Measurements from ENCODE around the gene TMEM178B. TPM values are rescaled to one million over a fixed set of nuclear protein-coding genes. Genes with fewer than 3 reads are reported as not detected.
"Not testable (repeated sequence)": the region's sequence is repeated elsewhere in the genome, so short reads cannot be mapped to it uniquely, and the experiment has no call there.

Gene TMEM178B
- total RNA-seq, 1 experiment from 2014 or later, result 0.73 TPM

DNA sequence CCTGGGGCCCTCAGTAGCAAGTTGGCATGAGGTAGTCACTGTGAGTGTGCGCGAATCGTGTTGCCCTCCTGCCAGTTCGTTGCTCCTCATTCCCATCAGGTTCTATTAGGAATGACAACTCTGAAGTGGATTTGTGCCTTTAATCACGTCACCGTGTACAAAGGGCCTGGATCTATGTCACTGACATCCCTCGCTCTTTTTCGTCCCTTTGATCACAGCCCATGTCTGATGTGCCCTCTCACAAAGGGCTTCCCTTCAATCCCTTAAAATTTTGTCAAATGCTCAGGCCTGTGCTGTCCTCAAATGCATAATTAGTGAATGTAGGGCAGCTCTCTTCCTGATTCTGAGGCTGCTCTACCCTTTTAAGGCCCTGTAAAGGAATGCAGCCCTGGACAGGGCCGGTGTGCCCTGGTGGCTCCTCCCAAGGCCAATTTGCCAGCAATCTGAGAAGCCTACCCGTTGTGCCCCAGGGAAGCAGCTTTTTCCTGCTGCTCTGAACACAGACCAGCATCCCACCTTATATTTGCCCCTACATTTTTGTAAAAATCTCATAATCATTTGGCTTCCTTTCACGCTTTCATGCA lies 93.6 kb downstream of the TMEM178B start:
- Histone ChIP-seq H3K27ac (no peak overlapping the region), H3K4me3 (no peak overlapping the region), H3K4me1 (no peaks in the 10 kb centered on the region), H3K36me3 (no peaks in the 10 kb centered on the region), H3K27me3 (no peaks in the 10 kb centered on the region), H3K9me3 (replicated peaks) (no peaks in the 10 kb centered on the region)
- no peak for DNase-seq

DNA sequence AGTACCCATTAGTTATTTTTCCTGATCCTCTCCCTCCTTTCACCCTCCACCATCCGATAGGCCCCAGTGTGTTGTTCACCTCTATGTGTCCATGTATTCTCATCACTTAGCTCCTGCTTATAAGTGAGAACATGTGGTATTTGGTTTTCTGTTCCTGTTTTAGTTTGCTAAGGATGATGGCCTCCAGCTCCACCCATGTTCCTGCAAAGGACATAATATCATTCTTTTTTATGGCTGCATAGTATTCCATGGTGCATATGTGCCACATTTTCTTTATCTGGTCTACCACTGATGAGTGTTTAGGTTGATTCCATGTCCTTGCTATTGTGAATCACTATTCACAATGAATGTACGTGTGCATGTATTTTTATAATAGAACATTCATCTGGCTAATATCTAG lies 95.3 kb downstream of the TMEM178B start:
- not testable (repeated sequence) for H3K27me3 ChIP-seq; H3K4me1 ChIP-seq; H3K36me3 ChIP-seq; H3K27ac ChIP-seq; H3K9me3 ChIP-seq (replicated peaks); H3K4me3 ChIP-seq; DNase-seq

DNA sequence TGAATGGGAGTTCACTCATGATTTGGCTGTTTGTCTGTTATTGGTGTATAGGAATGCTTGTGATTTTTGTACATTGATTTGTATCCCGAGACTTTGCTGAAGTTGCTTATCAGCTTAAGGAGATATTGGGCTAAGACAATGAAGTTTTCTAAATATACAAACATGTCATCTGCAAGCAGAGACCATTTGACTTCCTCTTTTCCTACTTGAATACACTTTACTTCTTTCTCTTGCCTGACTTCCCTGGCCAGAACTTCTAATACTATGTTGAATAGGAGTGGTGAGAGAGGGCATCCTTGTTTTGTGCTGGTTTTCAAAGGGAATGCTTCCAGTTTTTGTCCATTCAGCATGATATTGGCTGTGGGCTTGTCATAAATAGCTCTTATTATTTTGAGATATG lies 101.9 kb downstream of the TMEM178B start:
- H3K4me3 ChIP-seq; H3K4me1 ChIP-seq; H3K9me3 ChIP-seq (replicated peaks); DNase-seq; H3K27ac ChIP-seq; H3K36me3 ChIP-seq; H3K27me3 ChIP-seq: not testable (repeated sequence)

DNA sequence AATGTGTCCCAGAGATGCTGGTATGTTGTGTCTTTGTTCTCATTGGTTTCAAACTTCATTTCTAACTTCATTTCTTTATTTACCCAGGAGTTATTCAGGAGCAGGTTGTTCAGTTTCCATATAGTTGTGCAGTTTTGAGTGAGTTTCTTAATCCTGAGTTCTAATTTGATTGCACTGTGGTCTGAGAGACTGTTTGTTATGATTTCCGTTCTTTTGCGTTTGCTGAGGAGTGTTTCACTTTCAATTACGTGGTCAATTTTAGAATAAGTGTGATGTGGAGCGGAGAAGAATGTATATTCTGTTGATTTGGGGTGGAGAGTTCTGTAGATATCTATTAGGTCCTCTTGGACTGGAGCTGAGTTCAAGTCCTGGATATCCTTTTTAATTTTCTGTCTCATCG lies 103.3 kb downstream of the TMEM178B start:
- H3K4me1 ChIP-seq; H3K9me3 ChIP-seq (replicated peaks); H3K27ac ChIP-seq; H3K27me3 ChIP-seq; H3K4me3 ChIP-seq; DNase-seq; H3K36me3 ChIP-seq: not testable (repeated sequence)

DNA sequence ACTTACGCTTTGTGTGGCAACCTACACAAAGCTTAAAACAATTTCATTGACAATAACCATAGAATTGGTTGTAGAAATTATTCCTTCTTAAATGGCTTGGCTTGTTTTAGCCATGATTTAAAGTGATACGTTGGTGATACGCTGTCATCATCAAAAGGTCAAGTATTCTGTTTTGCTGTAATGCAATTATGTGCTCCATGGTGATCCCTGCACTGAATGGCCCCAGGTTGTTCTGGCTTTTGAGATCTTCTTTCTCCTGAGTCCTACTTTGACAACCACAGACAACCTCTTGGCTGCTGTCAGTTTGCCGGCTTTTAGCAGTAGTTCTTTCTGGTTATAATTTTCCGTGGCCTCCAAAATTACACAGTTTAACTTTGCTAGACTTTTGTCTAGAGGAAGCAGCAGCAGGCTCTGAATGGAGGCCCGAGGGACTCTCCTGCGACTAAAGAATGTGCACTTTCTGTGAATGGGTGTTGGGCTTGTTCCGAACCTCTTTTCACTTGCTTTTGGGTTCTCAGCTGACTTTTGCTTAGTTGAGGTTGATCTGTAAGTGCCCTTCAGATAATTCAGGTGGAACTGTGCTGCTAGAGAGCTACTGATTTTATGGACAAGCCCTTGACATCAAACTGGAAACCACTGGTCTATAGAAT lies 104.7 kb downstream of the TMEM178B start:
- H3K27ac ChIP-seq, result no peak overlapping the region
- no peaks in the 10 kb centered on the region for H3K27me3 ChIP-seq
- DNase-seq, result no peak
- H3K4me3 ChIP-seq, result no peak overlapping the region
- no peaks in the 10 kb centered on the region for H3K36me3 ChIP-seq
- no peaks in the 10 kb centered on the region for H3K9me3 ChIP-seq (replicated peaks)
- no peaks in the 10 kb centered on the region for H3K4me1 ChIP-seq

DNA sequence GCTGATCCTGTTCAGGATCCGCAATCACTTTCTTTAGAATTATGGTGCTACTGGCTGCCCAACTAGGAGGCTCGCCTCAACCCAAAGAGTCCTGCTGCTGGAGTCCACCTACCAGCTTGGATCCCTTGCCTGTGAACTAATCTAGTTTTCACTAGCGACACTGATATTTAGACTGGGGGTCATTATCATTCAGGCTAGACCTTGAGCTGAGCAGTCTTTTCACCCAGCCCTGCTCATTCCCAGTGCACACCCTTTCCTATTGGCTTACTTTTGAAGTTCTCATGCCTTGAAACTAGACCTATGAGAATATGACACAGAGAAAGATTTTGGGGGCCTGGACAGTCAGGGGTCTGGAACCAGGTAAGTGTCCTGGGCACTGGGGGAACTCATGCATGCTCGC lies 107.9 kb downstream of the TMEM178B start:
- no peak overlapping the region for H3K27ac ChIP-seq

DNA sequence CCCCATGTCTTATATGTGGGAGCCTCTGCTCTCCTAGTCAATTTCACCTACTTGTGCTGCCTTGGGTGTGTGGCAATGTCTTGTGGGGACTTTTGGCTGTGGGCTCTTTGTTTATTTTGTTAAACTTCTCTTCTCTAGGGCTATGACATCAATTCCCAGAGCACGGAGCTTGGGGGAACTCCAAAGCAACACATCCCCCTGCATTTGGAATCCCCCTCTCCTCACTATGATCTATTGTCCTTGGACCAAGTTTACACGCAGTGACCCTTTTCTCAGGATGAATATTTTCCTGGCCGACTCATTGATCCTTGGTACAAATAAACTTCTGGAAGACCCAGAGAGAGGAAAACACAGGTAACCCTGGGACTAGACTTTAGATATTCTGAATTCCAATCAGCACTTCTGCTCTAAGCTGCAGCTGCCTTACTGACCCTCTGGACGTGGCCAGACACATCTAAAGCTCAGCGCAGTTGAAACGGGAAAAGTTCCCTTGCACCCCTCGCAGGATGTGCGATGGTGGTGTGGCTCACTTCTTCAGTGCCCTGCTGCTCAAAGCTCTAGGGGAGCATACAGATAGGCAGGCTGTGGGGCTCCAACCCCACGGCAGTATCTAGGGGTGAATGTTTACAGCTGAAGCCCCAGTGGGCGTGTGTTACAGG lies 110.8 kb downstream of the TMEM178B start:
- Histone ChIP-seq H3K4me3 (no peak overlapping the region), H3K27ac (no peak overlapping the region), H3K27me3 (no peaks in the 10 kb centered on the region), H3K4me1 (no peaks in the 10 kb centered on the region), H3K9me3 (replicated peaks) (no peaks in the 10 kb centered on the region), H3K36me3 (no peaks in the 10 kb centered on the region)
- no peak for DNase-seq

More for the DNA sequence above, 107.9 kb downstream of the TMEM178B start:
- no peak overlapping the region for H3K4me3 ChIP-seq
- H3K9me3 ChIP-seq (replicated peaks), result no peaks in the 10 kb centered on the region
- H3K4me1 ChIP-seq, result no peaks in the 10 kb centered on the region
- no peaks in the 10 kb centered on the region for H3K27me3 ChIP-seq
- no peaks in the 10 kb centered on the region for H3K36me3 ChIP-seq
- DNase-seq, result no peak

DNA sequence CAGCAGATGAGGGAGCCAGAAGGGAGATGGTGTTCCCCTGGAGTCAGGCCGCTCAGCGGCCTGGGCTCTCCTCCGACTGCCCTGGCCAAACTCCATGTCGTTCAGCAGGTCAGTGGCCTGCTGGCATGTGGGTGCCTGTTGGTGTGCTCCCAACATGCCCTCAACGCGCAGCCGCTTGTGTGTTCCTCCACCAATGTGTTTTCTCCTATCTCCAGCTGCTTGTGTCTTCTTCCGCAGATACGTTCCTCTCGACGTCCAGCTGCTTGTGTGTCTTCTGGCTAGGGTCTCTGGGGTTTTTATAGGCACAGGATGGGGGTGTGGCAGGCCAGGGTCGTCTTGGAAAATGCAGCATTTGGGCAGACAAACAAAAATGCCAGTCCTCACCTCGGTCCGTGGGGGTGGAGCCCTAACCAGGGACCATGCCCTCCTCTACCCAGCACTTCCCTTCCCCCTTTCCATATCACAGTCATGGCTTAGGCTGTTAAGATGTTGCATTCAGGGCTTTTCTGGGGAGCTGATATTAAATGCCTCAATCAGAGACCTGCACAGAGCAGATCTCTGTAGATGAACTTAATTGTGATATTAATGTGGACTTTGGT lies 111.6 kb downstream of the TMEM178B start:
- no peak overlapping the region for H3K4me3 ChIP-seq
- H3K4me1 ChIP-seq, result no peaks in the 10 kb centered on the region
- H3K9me3 ChIP-seq (replicated peaks), result no peaks in the 10 kb centered on the region
- no peak overlapping the region for H3K27ac ChIP-seq
- H3K36me3 ChIP-seq, result no peaks in the 10 kb centered on the region
- H3K27me3 ChIP-seq, result no peaks in the 10 kb centered on the region
- DNase-seq, result no peak

DNA sequence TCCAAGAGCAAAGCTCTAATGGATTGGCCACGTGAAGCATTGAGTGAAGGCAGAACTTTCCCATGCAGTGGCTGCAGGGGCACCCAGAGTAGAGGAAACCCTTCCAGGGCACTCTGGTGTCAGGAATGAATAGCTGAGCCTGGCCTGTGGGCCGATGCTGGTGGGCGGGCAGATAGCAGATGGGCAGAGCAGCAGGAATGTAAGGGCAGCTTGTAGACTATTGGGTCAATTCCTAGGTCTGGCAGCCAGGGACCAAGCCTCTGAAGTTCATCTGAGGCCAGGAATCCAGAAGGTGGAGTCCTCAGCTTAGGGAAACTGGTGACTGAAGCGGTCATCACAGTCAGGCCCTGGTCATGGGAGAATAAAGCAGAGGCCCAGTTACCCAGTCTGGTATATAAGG lies 115.4 kb downstream of the TMEM178B start:
- Histone ChIP-seq H3K27me3 (no peaks in the 10 kb centered on the region), H3K27ac (no peak overlapping the region), H3K9me3 (replicated peaks) (no peaks in the 10 kb centered on the region), H3K36me3 (no peaks in the 10 kb centered on the region), H3K4me1 (no peaks in the 10 kb centered on the region), H3K4me3 (no peak overlapping the region)
- DNase-seq, result no peak

DNA sequence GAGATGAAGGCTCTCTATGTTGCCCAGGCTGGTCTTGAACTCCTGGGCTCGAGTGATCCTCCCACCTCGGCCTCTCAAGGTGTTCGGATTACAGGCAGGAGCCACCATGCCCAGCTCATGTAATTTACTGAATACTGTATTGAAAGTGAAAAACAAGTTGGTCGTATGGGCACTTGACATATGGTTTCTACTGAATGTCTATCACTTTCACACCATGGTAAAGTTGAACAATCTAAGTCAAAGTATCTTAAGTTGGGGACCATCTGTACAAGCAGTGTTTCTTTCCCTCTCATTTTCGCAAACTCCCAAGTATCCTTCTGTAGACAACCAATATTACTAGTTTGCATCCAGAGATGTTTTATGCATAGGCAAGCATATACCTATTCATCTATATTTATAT lies 116.6 kb downstream of the TMEM178B start:
- Histone ChIP-seq H3K9me3 (replicated peaks) (no peaks in the 10 kb centered on the region), H3K27ac (no peak overlapping the region), H3K36me3 (no peaks in the 10 kb centered on the region), H3K4me3 (no peak overlapping the region), H3K27me3 (no peaks in the 10 kb centered on the region), H3K4me1 (no peaks in the 10 kb centered on the region)
- DNase-seq, result no peak

DNA sequence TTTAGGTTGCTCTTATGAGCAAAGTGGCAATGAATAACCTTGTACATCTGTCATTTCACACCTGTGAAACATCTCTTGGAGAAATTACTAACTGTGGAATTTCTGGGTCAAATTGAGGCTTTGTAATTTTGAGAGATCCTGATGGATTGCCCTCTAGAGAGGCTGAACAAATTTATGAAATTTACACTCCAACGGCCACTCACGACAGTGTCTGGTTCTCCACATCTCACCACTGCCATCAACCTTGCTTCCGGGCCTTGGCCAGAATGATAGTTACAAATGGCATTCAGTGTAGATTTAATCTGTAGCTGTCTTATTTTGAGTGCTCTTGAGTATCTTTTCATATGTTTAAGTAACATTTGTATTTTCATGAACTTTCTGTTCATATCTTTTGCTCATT lies 117.4 kb downstream of the TMEM178B start:
- Histone ChIP-seq H3K4me1 (no peaks in the 10 kb centered on the region), H3K36me3 (no peaks in the 10 kb centered on the region), H3K27ac (no peak overlapping the region), H3K4me3 (no peak overlapping the region), H3K9me3 (replicated peaks) (no peaks in the 10 kb centered on the region), H3K27me3 (no peaks in the 10 kb centered on the region)
- no peak for DNase-seq

DNA sequence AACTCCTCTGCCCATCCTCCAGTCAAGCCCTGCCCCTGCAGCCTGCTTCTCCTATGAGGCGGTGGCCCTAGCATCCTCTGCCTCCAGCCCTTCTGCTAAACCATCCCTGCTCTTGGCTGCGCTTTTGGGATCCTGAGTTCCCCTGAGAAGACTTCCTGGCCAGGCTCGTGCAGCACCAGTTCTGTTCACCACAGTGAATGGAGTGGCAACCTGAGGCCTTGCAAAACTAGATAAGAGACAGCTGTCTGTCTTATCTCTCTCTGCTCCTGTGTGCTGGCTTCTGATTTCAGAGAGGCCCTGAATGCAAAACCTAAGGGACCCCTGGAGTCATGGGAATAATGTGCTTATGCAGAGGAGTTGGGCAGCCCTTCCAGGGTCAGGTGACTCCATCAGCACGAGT lies 119.2 kb downstream of the TMEM178B start:
- no peak for DNase-seq
- no peaks in the 10 kb centered on the region for H3K9me3 ChIP-seq (replicated peaks)
- H3K4me1 ChIP-seq, result no peaks in the 10 kb centered on the region
- H3K27me3 ChIP-seq, result no peaks in the 10 kb centered on the region
- no peaks in the 10 kb centered on the region for H3K36me3 ChIP-seq
- H3K4me3 ChIP-seq, result no peak overlapping the region
- no peak overlapping the region for H3K27ac ChIP-seq

DNA sequence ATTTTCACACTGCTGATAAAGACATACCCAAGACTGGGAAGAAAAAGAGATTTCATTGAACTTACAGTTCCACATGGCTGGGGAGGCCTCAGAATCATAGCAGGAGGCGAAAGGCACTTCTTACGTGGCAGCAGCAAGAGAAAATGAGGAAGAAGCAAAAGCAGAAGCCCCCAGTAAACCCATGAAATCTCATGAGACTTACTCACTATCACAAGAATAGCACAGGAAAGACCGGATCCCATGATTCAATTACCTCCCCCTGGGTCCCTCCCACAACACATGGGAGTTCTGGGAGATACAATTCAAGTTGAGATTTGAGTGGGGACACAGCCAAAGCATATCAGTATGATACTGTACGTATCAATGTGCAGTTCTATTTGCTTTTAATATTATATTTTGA lies 121.9 kb downstream of the TMEM178B start:
- not testable (repeated sequence) for H3K36me3 ChIP-seq; H3K4me3 ChIP-seq; H3K27ac ChIP-seq; H3K9me3 ChIP-seq (replicated peaks); H3K4me1 ChIP-seq; H3K27me3 ChIP-seq; DNase-seq

DNA sequence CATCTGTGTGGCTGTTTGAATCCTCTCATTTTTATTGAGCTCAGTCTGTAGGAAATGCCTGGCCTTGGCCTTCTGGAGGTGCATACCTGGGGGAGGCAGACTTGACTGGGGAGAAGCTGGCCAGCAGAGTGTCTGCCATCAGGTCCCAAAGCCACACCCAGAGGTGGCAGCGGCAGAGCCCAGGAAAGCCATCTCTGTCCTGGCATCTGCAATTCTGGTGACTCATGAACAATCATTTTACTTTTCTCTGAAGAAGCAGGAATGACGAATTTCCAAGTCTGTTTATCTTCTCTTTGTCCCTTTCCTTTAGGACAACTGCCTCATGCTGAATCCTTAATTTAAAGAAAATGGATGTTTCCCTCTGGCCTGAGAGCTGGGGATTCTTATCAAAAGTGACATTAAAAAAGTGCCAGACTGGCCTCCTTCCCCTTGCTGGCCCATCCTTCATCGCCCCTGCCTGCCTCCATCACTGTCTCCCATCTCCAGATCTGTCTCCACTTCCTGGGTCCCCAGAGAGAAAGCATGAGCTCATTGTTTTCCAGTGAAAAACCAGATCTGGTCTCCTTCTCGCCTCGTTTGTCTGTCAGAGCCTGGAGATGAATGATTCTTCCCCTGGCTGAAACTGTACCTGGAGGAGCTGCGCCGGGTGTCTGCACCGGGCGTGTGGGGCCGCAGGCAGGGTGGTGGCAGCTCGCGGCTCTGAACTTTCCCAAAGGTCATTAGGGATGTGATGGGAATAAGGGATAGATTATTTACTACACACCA lies 124.5 kb downstream of the TMEM178B start:
- no peak overlapping the region for H3K4me3 ChIP-seq
- peaks cover 18% of the 10 kb centered on the region for H3K27me3 ChIP-seq
- no peaks in the 10 kb centered on the region for H3K9me3 ChIP-seq (replicated peaks)
- H3K36me3 ChIP-seq, result no peaks in the 10 kb centered on the region
- no peaks in the 10 kb centered on the region for H3K4me1 ChIP-seq
- no peak for DNase-seq
- H3K27ac ChIP-seq, result no peak overlapping the region

Measured in SJCRH30 (cell line).